Upper lobe of right lung (tissue), 1 donor: Measurements from ENCODE around the gene ST6GALNAC4. TPM values are rescaled to one million over a fixed set of nuclear protein-coding genes. Genes with fewer than 3 reads are reported as not detected.

Experiments
- ATAC-seq: fragments of 200-7000 bp; cut with Tn5 transposase; one replicate; pipeline ENCODE4 v1.9.1; 2020; ENCODE audit warnings: mild to moderate bottlenecking, moderate library complexity
- DNase-seq: peaks from one replicate; pipeline ENCODE4 v3.0.0-alpha.2; 2020
- H3K27ac ChIP-seq: fragments of 200-600 bp; one replicate; pipeline ENCODE4 v1.8.0; 2022
- H3K27me3 ChIP-seq: fragments of 200-600 bp; one replicate; pipeline ENCODE4 v1.8.0; 2022; ENCODE audit warnings: mild to moderate bottlenecking
- H3K36me3 ChIP-seq: fragments of 200-600 bp; one replicate; pipeline ENCODE4 v1.8.0; 2022
- H3K4me1 ChIP-seq: fragments of 200-600 bp; one replicate; pipeline ENCODE4 v1.8.0; 2022
- H3K4me3 ChIP-seq: fragments of 200-600 bp; one replicate; pipeline ENCODE4 v1.8.0; 2022; ENCODE audit warnings: mild to moderate bottlenecking
- H3K9me3 ChIP-seq: fragments of 200-600 bp; one replicate; pipeline ENCODE4 v1.8.0; 2022
- CTCF ChIP-seq: fragments of 200-600 bp; IDR thresholded peaks from one replicate; pipeline ENCODE4 v1.8.0; 2022; ENCODE audit warnings: antibody characterized with exemption
- intact Hi-C: fragments of 100-400 bp; cut with DNase I; formaldehyde crosslinking; loops from one replicate; pipeline ENCODE4 v1.11.0; 2022
- total RNA-seq: library from RNA; stranded (reverse); fragmentation: NEBNext Ultra II Directional; extraction: Animal tissue kit (Norgen Biotek cat#: 25700); gene quantifications from one replicate; pipeline ENCODE4 v1.2.1, GENCODE V29; 2021
- donor health status: DM: no; HTN: yes; CAD: no; lungs with severe emphysema.

ST6GALNAC4 gene
- total RNA-seq, 1 donor from 2014 or later, result 58.8 TPM

GRCh38 chr9:127934248-127934647 lies 17.4 kb upstream of the ST6GALNAC4 start:
- no peak overlapping the region for H3K27ac ChIP-seq
- H3K36me3 ChIP-seq, result peaks cover 7% of the 10 kb centered on the region
- DNase-seq (no peak), ATAC-seq (no peak)
- H3K9me3 ChIP-seq, result no peaks in the 10 kb centered on the region
- H3K4me3 ChIP-seq, result no peak overlapping the region
- peaks cover 26% of the 10 kb centered on the region for H3K4me1 ChIP-seq
- no peak for TF ChIP-seq CTCF
- intact Hi-C loops, result no loop called here
- H3K27me3 ChIP-seq, result no peaks in the 10 kb centered on the region

- no peak for DNase-seq
- Histone ChIP-seq H3K36me3 (peaks cover 7% of the 10 kb centered on the region), H3K4me3 (peak overlapping the region; percentile 55), H3K4me1 (peaks cover 36% of the 10 kb centered on the region), H3K9me3 (no peaks in the 10 kb centered on the region), H3K27ac (peak overlapping the region; percentile 78), H3K27me3 (peaks cover 11% of the 10 kb centered on the region)
- no peak for TF ChIP-seq CTCF
- ATAC-seq, result peak; percentile 72
- intact Hi-C loops, result no loop called here
These were observed 14.4 kb upstream of the ST6GALNAC4 start for GRCh38 chr9:127931092-127931881.

- intact Hi-C loops, result no loop called here
- Histone ChIP-seq H3K36me3 (peaks cover 5% of the 10 kb centered on the region), H3K27ac (peak within 1 kb of the TSS; percentile 78), H3K9me3 (no peaks in the 10 kb centered on the region), H3K4me3 (peak within 1 kb of the TSS; percentile 55), H3K27me3 (peaks cover 11% of the 10 kb centered on the region), H3K4me1 (peaks cover 28% of the 10 kb centered on the region)
- ATAC-seq (peak; percentile 82), DNase-seq (peak; percentile 93)
- no peak for TF ChIP-seq CTCF
These were observed 13.6 kb upstream of the ST6GALNAC4 start, which contains the start of gene PIP5KL1 for GRCh38 chr9:127930231-127931091. PIP5KL1 (minus strand) TSS chr9:127930777; CDS start chr9:127930752, 25 bp downstream.

GRCh38 chr9:127929625-127929979 lies 12.8 kb upstream of the ST6GALNAC4 start:
- Histone ChIP-seq H3K27me3 (peaks cover 11% of the 10 kb centered on the region), H3K9me3 (no peaks in the 10 kb centered on the region), H3K27ac (no peak overlapping the region), H3K4me3 (no peak overlapping the region), H3K36me3 (no peaks in the 10 kb centered on the region), H3K4me1 (peaks cover 26% of the 10 kb centered on the region)
- ATAC-seq (no peak), DNase-seq (no peak)
- intact Hi-C loops, result loop anchor here (10.0 kb wide), 1 partner anchor 195 kb away; the partner anchor contains the start of gene TOR2A
- TF ChIP-seq CTCF, result no peak

GRCh38 chr9:127928676-127929624 lies 12.1 kb upstream of the ST6GALNAC4 start:
- no peak for ATAC-seq

More at GRCh38 chr9:127928676-127929624, 12.1 kb upstream of the ST6GALNAC4 start:
- DNase-seq, result no peak
- no peak overlapping the region for H3K27ac ChIP-seq
- intact Hi-C loops, result loop anchor here (10.0 kb wide), 1 partner anchor 194 kb away; the partner anchor contains the start of gene TOR2A
- no peak for TF ChIP-seq CTCF
- H3K27me3 ChIP-seq, result peaks cover 11% of the 10 kb centered on the region
- peaks cover 26% of the 10 kb centered on the region for H3K4me1 ChIP-seq
- H3K36me3 ChIP-seq, result no peaks in the 10 kb centered on the region
- no peak overlapping the region for H3K4me3 ChIP-seq
- H3K9me3 ChIP-seq, result no peaks in the 10 kb centered on the region
